GM13977 (cell line): Measurements from ENCODE around the gene ZNRF1.

Experiments used
- DNase-seq: peaks from one replicate; pipeline ENCODE4 v3.0.0; 2012; ENCODE audit warnings: low spot score
- in situ Hi-C: fragments of 300-500 bp; cut with MboI; formaldehyde crosslinking; loops from one replicate; pipeline ENCODE4 v1.12.0; 2022; ENCODE audit warnings: low sequenced_read_pairs, low pct_unique_long_range_greater_than_20kb, mixed read lengths, inconsistent platforms; ENCODE audit not compliant: unreplicated experiment
- TF ChIP-seq, protein P1 (sequence below): IDR thresholded peaks from 2 replicates; pipeline ENCODE4 v1.5.1; 2012; ENCODE audit warnings: mild to moderate bottlenecking, control low read depth; ENCODE audit not compliant: insufficient read depth; ENCODE audit errors: extremely low read depth, missing control alignments

Gene ZNRF1

DNA sequence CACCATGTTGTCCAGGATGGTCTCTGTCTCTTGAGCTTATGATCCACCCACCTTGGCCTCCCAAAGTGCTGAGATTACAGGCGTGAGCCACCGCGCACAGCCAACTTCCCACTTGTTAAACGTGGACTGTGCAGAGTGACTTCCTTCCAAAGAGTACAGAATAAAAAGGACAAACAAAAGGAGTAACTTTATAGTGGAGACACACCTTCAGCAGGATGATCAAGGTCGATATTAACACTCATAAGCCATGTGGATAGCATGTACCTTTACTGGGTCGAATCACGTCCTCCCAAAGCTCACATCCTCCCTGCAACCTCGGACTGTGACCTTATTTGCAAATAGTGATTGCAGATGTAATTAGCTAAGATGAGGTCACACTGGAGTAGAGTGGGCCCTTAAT lies 139.4 kb downstream of the ZNRF1 start:
- DNase-seq = no peak
- in situ Hi-C loops = no loop called here
- TF ChIP-seq, protein P1, sequence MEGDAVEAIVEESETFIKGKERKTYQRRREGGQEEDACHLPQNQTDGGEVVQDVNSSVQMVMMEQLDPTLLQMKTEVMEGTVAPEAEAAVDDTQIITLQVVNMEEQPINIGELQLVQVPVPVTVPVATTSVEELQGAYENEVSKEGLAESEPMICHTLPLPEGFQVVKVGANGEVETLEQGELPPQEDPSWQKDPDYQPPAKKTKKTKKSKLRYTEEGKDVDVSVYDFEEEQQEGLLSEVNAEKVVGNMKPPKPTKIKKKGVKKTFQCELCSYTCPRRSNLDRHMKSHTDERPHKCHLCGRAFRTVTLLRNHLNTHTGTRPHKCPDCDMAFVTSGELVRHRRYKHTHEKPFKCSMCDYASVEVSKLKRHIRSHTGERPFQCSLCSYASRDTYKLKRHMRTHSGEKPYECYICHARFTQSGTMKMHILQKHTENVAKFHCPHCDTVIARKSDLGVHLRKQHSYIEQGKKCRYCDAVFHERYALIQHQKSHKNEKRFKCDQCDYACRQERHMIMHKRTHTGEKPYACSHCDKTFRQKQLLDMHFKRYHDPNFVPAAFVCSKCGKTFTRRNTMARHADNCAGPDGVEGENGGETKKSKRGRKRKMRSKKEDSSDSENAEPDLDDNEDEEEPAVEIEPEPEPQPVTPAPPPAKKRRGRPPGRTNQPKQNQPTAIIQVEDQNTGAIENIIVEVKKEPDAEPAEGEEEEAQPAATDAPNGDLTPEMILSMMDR = no peak

DNA sequence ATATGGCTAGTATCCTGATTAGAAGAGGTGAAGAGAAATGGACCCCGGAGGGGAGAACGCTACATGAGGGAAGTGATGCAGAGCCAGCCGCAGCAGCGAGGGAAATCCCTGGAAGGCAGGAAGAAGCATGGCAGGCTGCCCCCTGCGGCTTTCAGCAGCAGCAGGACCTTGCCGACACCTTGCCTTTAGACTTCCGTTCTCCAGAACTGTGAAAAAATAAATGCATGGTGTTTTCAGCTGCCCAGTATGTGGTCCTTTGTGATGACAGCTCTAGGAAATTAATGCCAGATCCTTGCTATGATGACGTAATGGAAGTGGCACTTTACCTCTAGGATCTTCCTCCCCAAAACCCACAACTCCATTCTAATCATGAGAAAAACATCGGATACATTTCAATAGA lies 139.8 kb downstream of the ZNRF1 start:
- in situ Hi-C loops = no loop called here
- DNase-seq = no peak
- TF ChIP-seq, protein P1 = no peak

DNA sequence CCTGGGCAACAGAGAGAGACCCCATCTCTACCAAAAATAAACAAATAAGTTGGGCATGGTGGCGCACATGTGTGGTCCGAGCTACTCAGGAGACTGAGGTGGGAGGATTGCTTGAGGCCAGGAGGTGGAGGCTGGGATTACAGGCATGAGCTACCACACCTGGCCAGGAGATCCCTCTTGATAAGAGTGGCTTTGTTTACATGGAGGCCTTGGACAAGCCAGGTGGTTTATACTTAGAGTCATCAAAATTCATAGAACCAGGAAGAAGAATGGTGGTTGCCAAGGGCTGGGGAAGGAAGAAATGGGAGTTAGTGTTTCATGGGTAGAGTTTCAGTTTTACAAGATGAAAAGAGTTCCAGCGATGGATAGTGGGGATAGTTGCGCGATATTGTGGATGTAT lies 140.7 kb downstream of the ZNRF1 start:
- in situ Hi-C loops = no loop called here

DNA sequence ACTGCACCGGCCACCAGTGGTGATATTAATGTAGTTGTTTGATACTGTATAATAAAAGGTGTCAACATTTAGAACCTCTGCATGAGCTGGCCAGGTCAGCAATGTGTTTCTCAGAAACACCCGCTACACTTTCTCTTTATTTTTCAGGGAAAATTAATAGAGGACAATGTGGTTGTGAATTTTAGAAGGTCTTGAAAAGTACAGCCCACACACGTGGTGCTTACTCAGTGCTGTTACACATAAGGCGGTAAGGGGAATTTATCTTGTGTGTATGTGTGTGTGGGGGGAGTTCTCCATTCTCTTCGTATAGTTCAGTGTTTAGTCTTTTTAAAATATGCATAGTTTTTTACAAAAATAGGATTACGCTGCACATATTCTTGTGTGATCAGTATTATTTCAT lies 145.1 kb downstream of the ZNRF1 start:
- no peak for DNase-seq
- TF ChIP-seq, protein P1 = no peak
- in situ Hi-C loops = no loop called here

More for the DNA sequence above, 140.7 kb downstream of the ZNRF1 start:
- TF ChIP-seq, protein P1 = no peak
- DNase-seq = no peak

DNA sequence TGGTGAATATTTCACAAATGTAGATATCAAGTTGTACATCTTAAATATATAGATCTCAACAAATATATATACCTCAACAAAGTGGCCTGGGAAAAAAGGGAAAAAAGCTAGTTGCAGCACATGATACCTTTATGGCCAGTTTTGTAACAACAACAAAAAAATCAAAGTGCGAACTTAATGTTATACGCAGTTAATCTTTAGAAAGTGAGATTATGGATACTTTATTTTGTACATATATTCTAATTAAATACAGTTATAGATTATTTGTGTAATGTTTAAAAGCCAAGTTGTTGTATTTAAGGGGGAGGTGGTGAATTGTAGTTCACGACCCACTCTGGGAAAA lies 149.1 kb downstream of the ZNRF1 start:
- in situ Hi-C loops = no loop called here

DNA sequence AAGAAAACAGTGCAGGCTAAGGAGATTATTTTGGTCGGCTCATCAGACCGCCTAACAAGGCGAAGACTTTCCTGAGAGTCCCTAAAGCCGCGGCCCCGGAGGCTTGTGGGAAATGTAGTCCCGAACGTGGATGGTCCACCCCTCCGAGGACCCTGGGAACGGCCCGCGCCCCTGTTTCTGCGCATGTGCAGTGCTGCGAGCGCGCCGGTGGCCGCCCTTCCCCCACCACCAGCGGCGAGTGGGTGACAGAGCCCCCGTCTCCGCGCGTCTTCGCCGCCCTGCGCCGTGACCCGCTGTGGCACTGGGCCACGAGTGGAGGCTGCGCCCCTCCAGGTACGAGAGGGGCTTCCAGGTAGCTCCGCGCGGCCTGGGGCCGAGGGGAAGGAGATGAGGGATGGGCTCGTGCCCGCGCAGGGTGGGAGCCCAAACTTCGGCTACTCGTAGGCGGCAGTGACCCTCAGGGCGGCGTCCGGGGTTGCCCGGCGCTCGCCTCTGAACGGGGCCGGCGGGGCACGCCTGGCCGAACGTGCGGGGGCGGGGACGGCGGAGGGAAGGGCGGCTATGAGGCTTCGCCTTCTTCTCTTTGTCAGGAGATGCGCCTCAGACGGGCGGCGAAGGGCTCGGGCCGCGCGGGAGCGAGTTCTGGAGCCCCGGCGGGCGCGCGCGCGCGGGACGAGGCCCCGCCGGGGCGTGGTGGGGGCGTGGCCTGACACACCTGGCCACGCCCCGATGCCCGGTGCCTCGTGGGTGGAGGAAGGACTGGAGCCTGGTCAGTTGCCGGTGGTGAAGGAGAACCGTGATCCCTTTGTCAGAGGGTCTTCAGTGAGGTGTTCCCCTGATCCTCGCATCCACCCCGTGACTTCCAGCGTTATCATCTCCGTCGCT lies 149.7 kb downstream of the ZNRF1 start, which contains the start of gene ZFP1:
Gene ZFP1 (plus strand): TSS at position 214 of the 885 bp plus-strand sequence. CDS start 4,428 bp downstream, outside the sequence.
- TF ChIP-seq, protein P1 = no peak
- in situ Hi-C loops = no loop called here
- DNase-seq = peak; percentile 94

More for the DNA sequence above, 149.1 kb downstream of the ZNRF1 start:
- no peak for DNase-seq
- TF ChIP-seq, protein P1 = no peak
